ENCODE measurements around the gene PDE3A.
"Not testable (repeated sequence)": the region's sequence is repeated elsewhere in the genome, so short reads cannot be mapped to it uniquely, and the experiment has no call there.

Gene PDE3A

GRCh38 chr12:20372326-20373096 lies 4.2 kb downstream of the PDE3A start:
- in situ Hi-C loops (cut with MboI; ENCODE audit: low sequenced_read_pairs), result no loop called here

GRCh38 chr12:20374795-20375194 lies 6.5 kb downstream of the PDE3A start:
- in situ Hi-C loops (cut with MboI; ENCODE audit: low sequenced_read_pairs), result no loop called here

GRCh38 chr12:20375560-20375959 lies 7.2 kb downstream of the PDE3A start:
- in situ Hi-C loops (cut with MboI; ENCODE audit: low sequenced_read_pairs), result no loop called here

- in situ Hi-C loops (cut with MboI; ENCODE audit: low sequenced_read_pairs), result no loop called here
Observed at GRCh38 chr12:20376984-20377383, 8.6 kb downstream of the PDE3A start.

- in situ Hi-C loops (cut with MboI; ENCODE audit: low sequenced_read_pairs), result no loop called here
Observed at GRCh38 chr12:20377750-20378149, 9.4 kb downstream of the PDE3A start.

GRCh38 chr12:20382117-20382516 lies 13.8 kb downstream of the PDE3A start:
- in situ Hi-C loops (cut with MboI; ENCODE audit: low sequenced_read_pairs), result no loop called here

- in situ Hi-C loops (cut with MboI; ENCODE audit: low sequenced_read_pairs), result no loop called here
Observed at GRCh38 chr12:20383612-20384011, 15.3 kb downstream of the PDE3A start.

- in situ Hi-C loops (cut with MboI; ENCODE audit: low sequenced_read_pairs), result not testable (repeated sequence)
Observed at GRCh38 chr12:20384836-20385235, 16.5 kb downstream of the PDE3A start.

GRCh38 chr12:20390846-20391245 lies 22.5 kb downstream of the PDE3A start:
- in situ Hi-C loops (cut with MboI; ENCODE audit: low sequenced_read_pairs), result no loop called here

- in situ Hi-C loops (cut with MboI; ENCODE audit: low sequenced_read_pairs), result no loop called here
Observed at GRCh38 chr12:20392339-20392738, 24.0 kb downstream of the PDE3A start.

- in situ Hi-C loops (cut with MboI; ENCODE audit: low sequenced_read_pairs), result no loop called here
Observed at GRCh38 chr12:20393707-20394106, 25.4 kb downstream of the PDE3A start.

- in situ Hi-C loops (cut with MboI; ENCODE audit: low sequenced_read_pairs), result no loop called here
Observed at GRCh38 chr12:20395791-20396550, 27.6 kb downstream of the PDE3A start.

GRCh38 chr12:20398686-20399085 lies 30.3 kb downstream of the PDE3A start:
- in situ Hi-C loops (cut with MboI; ENCODE audit: low sequenced_read_pairs), result no loop called here

- in situ Hi-C loops (cut with MboI; ENCODE audit: low sequenced_read_pairs), result no loop called here
Observed at GRCh38 chr12:20400003-20400402, 31.7 kb downstream of the PDE3A start.

- in situ Hi-C loops (cut with MboI; ENCODE audit: low sequenced_read_pairs), result no loop called here
Observed at GRCh38 chr12:20403230-20403629, 34.9 kb downstream of the PDE3A start.

GRCh38 chr12:20404576-20405346 lies 36.4 kb downstream of the PDE3A start:
- in situ Hi-C loops (cut with MboI; ENCODE audit: low sequenced_read_pairs), result no loop called here

- in situ Hi-C loops (cut with MboI; ENCODE audit: low sequenced_read_pairs), result no loop called here
Observed at GRCh38 chr12:20409607-20410377, 41.5 kb downstream of the PDE3A start.

- in situ Hi-C loops (cut with MboI; ENCODE audit: low sequenced_read_pairs), result no loop called here
Observed at GRCh38 chr12:20410734-20411133, 42.4 kb downstream of the PDE3A start.

GRCh38 chr12:20411345-20411744 lies 43.0 kb downstream of the PDE3A start:
- in situ Hi-C loops (cut with MboI; ENCODE audit: low sequenced_read_pairs), result no loop called here

- in situ Hi-C loops (cut with MboI; ENCODE audit: low sequenced_read_pairs), result no loop called here
Observed at GRCh38 chr12:20415028-20415427, 46.7 kb downstream of the PDE3A start.

- in situ Hi-C loops (cut with MboI; ENCODE audit: low sequenced_read_pairs), result no loop called here
Observed at GRCh38 chr12:20415641-20416040, 47.3 kb downstream of the PDE3A start.

Measured in HL-60/S4 treated with phorbol 12-myristate 13-acetate at 8.2 ng/mL for 4 days and 3 days (cell line).